IMR-90 (cell line): Measurements from ENCODE around the gene KRTAP10-7.

Source experiments
- CEBPB ChIP-seq: IDR thresholded peaks from 2 replicates; pipeline ENCODE4 v1.6.1; 2012; ENCODE audit warnings: low read depth, low read length, improper control_type of control experiment
- CTCF ChIP-seq: conservative IDR thresholded peaks from 2 replicates; pipeline ENCODE4 v1.5.1; 2012; ENCODE audit warnings: mild to moderate bottlenecking, low read depth, low read length, improper control_type of control experiment
- MAFK ChIP-seq: IDR thresholded peaks from 2 replicates; pipeline ENCODE4 v1.6.1; 2012; ENCODE audit warnings: low read depth, low read length, improper control_type of control experiment
- MXI1 ChIP-seq: IDR thresholded peaks from 2 replicates; pipeline ENCODE4 v1.6.1; 2012; ENCODE audit warnings: low read depth, mild to moderate bottlenecking, low read length, moderate library complexity, borderline replicate concordance
- POLR2A ChIP-seq: IDR thresholded peaks from 2 replicates; pipeline ENCODE4 v1.6.1; 2012; ENCODE audit warnings: mild to moderate bottlenecking, low read depth, low read length
- RAD21 ChIP-seq: IDR thresholded peaks from 2 replicates; pipeline ENCODE4 v1.6.1; 2012; ENCODE audit warnings: low read length, improper control_type of control experiment
- RFX5 ChIP-seq: IDR thresholded peaks from 2 replicates; pipeline ENCODE4 v1.8.0; 2012; ENCODE audit warnings: low read depth, mild to moderate bottlenecking, low read length, moderate library complexity

- TF ChIP-seq MXI1 (no peak), CTCF (no peak), RAD21 (no peak), MAFK (no peak), RFX5 (no peak), CEBPB (no peak), POLR2A (no peak)
Observed at GRCh38 chr21:44617071-44617501, 16.7 kb downstream of the KRTAP10-7 start.
